Measurements from ENCODE around the gene CLTC.

CLTC gene

GRCh38 chr17:59727817-59728533, 108.3 kb downstream of the CLTC start:
- DNase-seq (ENCODE audit: low spot score), result no peak

- no peak for DNase-seq (ENCODE audit: low spot score)
Observed at GRCh38 chr17:59730268-59730834, 110.7 kb downstream of the CLTC start.

- no peak for DNase-seq (ENCODE audit: low spot score)
Observed at GRCh38 chr17:59733697-59734096, 114.0 kb downstream of the CLTC start.

- no peak for DNase-seq (ENCODE audit: low spot score)
Observed at GRCh38 chr17:59734226-59734625, 114.5 kb downstream of the CLTC start.

- no peak for DNase-seq (ENCODE audit: low spot score)
Observed at GRCh38 chr17:59737324-59737723, 117.6 kb downstream of the CLTC start.

GRCh38 chr17:59743842-59744241, 124.1 kb downstream of the CLTC start:
- no peak for DNase-seq (ENCODE audit: low spot score)

- DNase-seq (ENCODE audit: low spot score), result no peak
Observed at GRCh38 chr17:59745040-59745439, 125.3 kb downstream of the CLTC start.

Measured in SW480 (cell line).